Hepatocyte (in vitro differentiated cells): ENCODE data around the gene TXNDC2. TPM values are rescaled to one million over a fixed set of nuclear protein-coding genes. Genes with fewer than 3 reads are reported as not detected.

Experiments
- DNase-seq: peaks from one replicate; pipeline ENCODE4 v3.0.0-alpha.2; 2016; ENCODE audit warnings: low spot score
- H2AFZ ChIP-seq: fragments of 200-600 bp; sonication (generic); 2 replicates; pipeline ENCODE4 v1.6.0; 2016; ENCODE audit warnings: antibody characterized with exemption, mild to moderate bottlenecking
- H3K27ac ChIP-seq: fragments of 200-600 bp; sonication (generic); 2 replicates; pipeline ENCODE4 v1.5.1; 2016; ENCODE audit warnings: mild to moderate bottlenecking
- H3K27me3 ChIP-seq: fragments of 200-600 bp; sonication (generic); 2 replicates; pipeline ENCODE4 v1.6.1; 2016
- H3K36me3 ChIP-seq: fragments of 200-600 bp; sonication (generic); replicated peaks from 2 replicates; pipeline ENCODE4 v1.5.1; 2016; ENCODE audit warnings: low read depth; ENCODE audit not compliant: insufficient read depth
- H3K4me1 ChIP-seq: fragments of 200-600 bp; sonication (generic); 2 replicates; pipeline ENCODE4 v1.5.1; 2016; ENCODE audit warnings: mild to moderate bottlenecking, moderate library complexity; ENCODE audit not compliant: insufficient read depth
- H3K4me2 ChIP-seq: fragments of 200-600 bp; sonication (generic); 2 replicates; pipeline ENCODE4 v1.6.0; 2016
- H3K4me3 ChIP-seq: fragments of 200-600 bp; sonication (generic); 2 replicates; pipeline ENCODE4 v1.5.1; 2016; ENCODE audit warnings: mild to moderate bottlenecking
- H3K79me2 ChIP-seq: fragments of 200-600 bp; sonication (generic); 2 replicates; pipeline ENCODE4 v1.6.0; 2017; ENCODE audit warnings: mild to moderate bottlenecking
- H3K9me2 ChIP-seq: fragments of 200-600 bp; sonication (generic); replicated peaks from 2 replicates; pipeline ENCODE4 v1.6.0; 2017; ENCODE audit warnings: mild to moderate bottlenecking; ENCODE audit not compliant: insufficient read depth
- H3K9me3 ChIP-seq: fragments of 200-600 bp; sonication (generic); 2 replicates; pipeline ENCODE4 v1.5.1; 2016; ENCODE audit warnings: low read depth, mild to moderate bottlenecking
- H4K20me1 ChIP-seq: fragments of 200-600 bp; sonication (generic); 2 replicates; pipeline ENCODE4 v1.6.0; 2016; ENCODE audit warnings: mild to moderate bottlenecking; ENCODE audit not compliant: insufficient read depth, poor library complexity, severe bottlenecking
- CTCF ChIP-seq: fragments of 200-600 bp; sonication (generic); IDR thresholded peaks from 2 replicates; pipeline ENCODE4 v1.5.1; 2016; ENCODE audit warnings: antibody characterized with exemption, mild to moderate bottlenecking; ENCODE audit not compliant: poor library complexity
- EZH2 ChIP-seq: fragments of 200-600 bp; sonication (generic); IDR thresholded peaks from 2 replicates; pipeline ENCODE4 v1.6.1; 2016; ENCODE audit warnings: antibody characterized with exemption, mild to moderate bottlenecking, borderline replicate concordance
- EZH2phosphoT487 ChIP-seq: fragments of 200-600 bp; sonication (generic); IDR thresholded peaks from one replicate; pipeline ENCODE4 v1.6.1; 2018; ENCODE audit warnings: antibody characterized with exemption, mild to moderate bottlenecking, low read depth, moderate library complexity; ENCODE audit not compliant: unreplicated experiment, severe bottlenecking
- WGBS: methylation state at CpG from one replicate; pipeline ENCODE4 v1.1.6; 2016; ENCODE audit warnings: low lambda C conversion rate; ENCODE audit errors: missing lambda C conversion rate; 5-methylcytosine and 5-hydroxymethylcytosine counted together
- polyA plus RNA-seq: library from polyadenylated mRNA; unstranded; fragments of >200 nt; fragmentation: Nextera tagmentation; extraction: Ambion mirVana; gene quantifications from 2 replicates; pipeline ENCODE4 v1.2.1, GENCODE V29; 2016
- total RNA-seq: library from RNA; depleted of rRNA; stranded (reverse); fragments of >200 nt; gene quantifications from 2 replicates; pipeline ENCODE4 v1.2.3, GENCODE V29; 2014

TXNDC2 gene
- total and polyA plus RNA-seq, 2 experiments from 2014 or later, result 0.41 TPM; not detected in 1

- no peaks in the 10 kb centered on the region for H3K36me3 ChIP-seq
- no peaks in the 10 kb centered on the region for H3K9me3 ChIP-seq
- no peaks in the 10 kb centered on the region for H3K9me2 ChIP-seq
- H4K20me1 ChIP-seq, result no peaks in the 10 kb centered on the region
- no peak overlapping the region for H3K4me2 ChIP-seq
- DNase-seq, result no peak
- no peak overlapping the region for H3K27ac ChIP-seq
- no peaks in the 10 kb centered on the region for H3K27me3 ChIP-seq
- WGBS, result 93% methylated on average over 4 of the region's 4 CpGs
- H3K4me3 ChIP-seq, result no peak overlapping the region
- H2AFZ ChIP-seq, result no peak overlapping the region
- no peaks in the 10 kb centered on the region for H3K4me1 ChIP-seq
- no peaks in the 10 kb centered on the region for H3K79me2 ChIP-seq
- TF ChIP-seq EZH2phosphoT487 (no peak), EZH2 (no peak), CTCF (no peak)
These were observed 23.8 kb upstream of the TXNDC2 start for GRCh38 chr18:9861933-9862332.

GRCh38 chr18:9862686-9863085 is 23.1 kb upstream of the TXNDC2 start:
- no peak for DNase-seq
- Histone ChIP-seq H3K27me3 (no peaks in the 10 kb centered on the region), H4K20me1 (no peaks in the 10 kb centered on the region), H3K27ac (no peak overlapping the region), H2AFZ (no peak overlapping the region), H3K9me3 (no peaks in the 10 kb centered on the region), H3K4me2 (no peak overlapping the region), H3K79me2 (no peaks in the 10 kb centered on the region), H3K4me1 (no peaks in the 10 kb centered on the region), H3K36me3 (no peaks in the 10 kb centered on the region), H3K4me3 (no peak overlapping the region), H3K9me2 (no peaks in the 10 kb centered on the region)
- TF ChIP-seq EZH2 (no peak), EZH2phosphoT487 (no peak), CTCF (no peak)
- 64% methylated on average over 3 of the region's 3 CpGs for WGBS

- no peak for TF ChIP-seq EZH2phosphoT487
- Histone ChIP-seq H3K9me2 (no peaks in the 10 kb centered on the region), H3K79me2 (no peaks in the 10 kb centered on the region), H3K27ac (no peak overlapping the region), H3K36me3 (no peaks in the 10 kb centered on the region), H3K27me3 (no peaks in the 10 kb centered on the region), H4K20me1 (no peaks in the 10 kb centered on the region), H3K4me1 (no peaks in the 10 kb centered on the region), H3K4me2 (no peak overlapping the region), H2AFZ (no peak overlapping the region), H3K4me3 (no peak overlapping the region), H3K9me3 (no peaks in the 10 kb centered on the region)
- DNase-seq, result no peak
- WGBS, result 80% methylated on average over 2 of the region's 2 CpGs
These were observed 22.5 kb upstream of the TXNDC2 start for GRCh38 chr18:9863282-9863681.

GRCh38 chr18:9865764-9866490 is 19.8 kb upstream of the TXNDC2 start:
- Histone ChIP-seq H3K4me3 (no peak overlapping the region), H2AFZ (no peak overlapping the region), H4K20me1 (no peaks in the 10 kb centered on the region), H3K4me2 (no peak overlapping the region), H3K4me1 (peaks cover 23% of the 10 kb centered on the region), H3K27me3 (no peaks in the 10 kb centered on the region), H3K79me2 (no peaks in the 10 kb centered on the region), H3K9me2 (no peaks in the 10 kb centered on the region), H3K9me3 (no peaks in the 10 kb centered on the region), H3K27ac (no peak overlapping the region), H3K36me3 (no peaks in the 10 kb centered on the region)
- TF ChIP-seq EZH2phosphoT487 (no peak), EZH2 (no peak), CTCF (no peak)
- WGBS, result 99% methylated on average over 7 of the region's 7 CpGs
- DNase-seq, result no peak
